CD4-positive, alpha-beta T cell treated with Interleukin-1 beta for 1 hour (primary cell): Measurements from ENCODE around the gene PTGIR.
A peak's percentile ranks its signal among the peaks of the same experiment; 100 is the strongest.
"Not testable (repeated sequence)": the region's sequence is repeated elsewhere in the genome, so short reads cannot be mapped to it uniquely, and the experiment has no call there.

Source experiments
- DNase-seq, 2 donors: peaks; one replicate each; pipeline ENCODE4 v3.0.0-alpha.2; 2020 to 2022

The PTGIR gene

GRCh38 chr19:46639358-46640182, 14.7 kb upstream of the PTGIR start:
- peak in 1 of 2 donors; percentile 64 for DNase-seq

- DNase-seq = no peak
Measured at GRCh38 chr19:46637224-46637623, 12.3 kb upstream of the PTGIR start.

- DNase-seq = peak; percentile 35 to 43
Measured at GRCh38 chr19:46635920-46636761, 11.3 kb upstream of the PTGIR start, which contains the start of gene GNG8. GNG8 (minus strand) TSS chr19:46636202; CDS start chr19:46634682, 1,520 bp downstream.

- no peak for DNase-seq
Measured at GRCh38 chr19:46634656-46635218, 9.8 kb upstream of the PTGIR start.

- DNase-seq = peak; percentile 96 to 97
Measured at GRCh38 chr19:46634045-46634655, 9.3 kb upstream of the PTGIR start.

GRCh38 chr19:46633130-46633529, 8.2 kb upstream of the PTGIR start:
- no peak for DNase-seq

GRCh38 chr19:46631481-46631880, 6.6 kb upstream of the PTGIR start:
- DNase-seq = no peak

GRCh38 chr19:46630586-46631205, 5.8 kb upstream of the PTGIR start:
- no peak for DNase-seq

- DNase-seq = no peak
Measured at GRCh38 chr19:46629546-46630025, 4.7 kb upstream of the PTGIR start.

- DNase-seq = not testable (repeated sequence)
Measured at GRCh38 chr19:46628970-46629369, 4.1 kb upstream of the PTGIR start.

- no peak for DNase-seq
Measured at GRCh38 chr19:46626446-46626845, 1.6 kb upstream of the PTGIR start.

- DNase-seq = no peak
Measured at GRCh38 chr19:46625731-46626130, 842 bp upstream of the PTGIR start.

GRCh38 chr19:46623915-46624502, 880 bp downstream of the PTGIR start:
- no peak for DNase-seq

- no peak for DNase-seq
Measured at GRCh38 chr19:46622118-46622446, 2.8 kb downstream of the PTGIR start.

- no peak for DNase-seq
Measured at GRCh38 chr19:46621191-46622117, 3.4 kb downstream of the PTGIR start.

GRCh38 chr19:46620716-46621115, 4.2 kb downstream of the PTGIR start:
- DNase-seq = no peak

- DNase-seq = no peak
Measured at GRCh38 chr19:46620267-46620666, 4.6 kb downstream of the PTGIR start.

- peak; percentile 55 to 83 for DNase-seq
Measured at GRCh38 chr19:46618670-46619231, 6.1 kb downstream of the PTGIR start.

GRCh38 chr19:46617601-46618000, 7.3 kb downstream of the PTGIR start:
- DNase-seq = peak in 1 of 2 donors; percentile 61

- DNase-seq = peak; percentile 16 to 62
Measured at GRCh38 chr19:46616631-46617322, 8.1 kb downstream of the PTGIR start.
